SW480 (cell line): Measurements from ENCODE around the gene MBD3.
"Not testable (repeated sequence)": the region's sequence is repeated elsewhere in the genome, so short reads cannot be mapped to it uniquely, and the experiment has no call there.

ENCODE experiments used
- DNase-seq: peaks from one replicate; pipeline ENCODE4 v3.0.0-alpha.2; 2016; ENCODE audit warnings: low spot score

MBD3 gene

DNA sequence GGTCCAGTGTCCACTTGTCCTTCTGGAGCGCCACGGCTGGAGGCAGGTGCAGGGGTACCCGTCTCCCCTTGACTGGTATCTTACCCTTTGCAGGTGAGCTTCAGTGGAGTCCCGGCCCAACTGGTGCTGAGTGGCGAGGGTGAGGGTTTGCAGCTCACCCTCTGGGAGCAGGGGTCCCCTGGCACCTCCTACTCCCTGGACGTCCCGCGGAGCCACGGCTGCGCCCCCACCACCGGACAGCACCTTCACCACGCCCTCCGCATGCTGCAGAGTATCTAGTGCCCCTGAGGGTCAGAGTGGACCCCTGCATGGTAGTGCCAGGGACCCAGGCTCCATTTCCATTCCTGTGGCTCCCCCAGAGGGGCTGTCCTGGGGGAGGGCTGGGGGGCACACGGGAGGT lies 57.7 kb downstream of the MBD3 start:
- no peak for DNase-seq

DNA sequence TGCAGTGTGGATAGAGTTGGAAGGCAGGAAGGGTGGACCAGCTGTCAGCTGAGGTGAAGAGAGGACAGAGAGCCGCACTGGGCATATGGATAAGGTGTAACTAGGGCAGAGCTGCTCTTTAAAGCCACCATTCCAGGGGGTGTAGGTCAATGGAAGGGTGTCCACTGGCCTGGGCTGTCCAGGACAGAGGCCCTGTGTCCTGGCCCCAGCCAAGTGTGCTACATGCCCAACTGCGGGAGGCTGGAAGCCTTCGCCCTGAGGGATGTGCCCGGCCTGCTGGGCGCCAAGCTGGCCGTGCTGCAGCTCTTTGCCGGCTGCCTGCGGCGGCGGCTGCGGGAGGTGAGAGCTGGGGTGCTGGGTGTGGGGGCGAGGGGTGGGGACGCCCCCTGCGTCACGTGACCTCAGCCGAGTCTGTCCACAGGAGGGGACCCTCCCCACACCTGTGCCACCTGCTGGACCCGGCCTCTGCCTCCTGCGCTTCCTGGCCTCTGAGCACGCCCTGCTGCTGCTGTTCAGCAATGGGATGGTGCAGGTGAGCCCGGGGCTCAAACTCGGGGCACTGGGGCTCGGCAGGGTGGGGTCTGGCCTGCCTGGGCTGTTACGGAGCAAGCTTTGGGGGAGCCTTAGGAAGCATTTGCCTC lies 59.0 kb downstream of the MBD3 start:
- no peak for DNase-seq

DNA sequence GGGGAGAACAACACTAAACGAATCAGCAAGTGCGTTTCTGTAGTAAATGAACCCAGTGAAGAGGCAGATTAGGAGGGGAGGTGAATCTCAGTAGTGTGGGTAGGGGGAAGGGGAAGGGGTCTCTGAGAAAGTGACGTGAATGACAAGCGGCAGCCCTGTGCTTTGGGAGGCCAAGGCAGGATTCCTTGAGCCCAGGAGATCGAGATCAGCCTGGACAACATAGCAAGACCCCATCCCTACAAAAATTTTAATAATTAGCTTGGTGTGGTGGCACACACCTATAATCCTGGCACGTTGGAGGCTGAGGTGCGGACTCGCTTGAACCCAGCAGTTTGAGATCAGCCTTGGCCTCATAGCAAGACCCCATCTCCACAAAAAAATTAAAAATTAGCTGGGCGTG lies 60.7 kb downstream of the MBD3 start:
- DNase-seq = no peak

DNA sequence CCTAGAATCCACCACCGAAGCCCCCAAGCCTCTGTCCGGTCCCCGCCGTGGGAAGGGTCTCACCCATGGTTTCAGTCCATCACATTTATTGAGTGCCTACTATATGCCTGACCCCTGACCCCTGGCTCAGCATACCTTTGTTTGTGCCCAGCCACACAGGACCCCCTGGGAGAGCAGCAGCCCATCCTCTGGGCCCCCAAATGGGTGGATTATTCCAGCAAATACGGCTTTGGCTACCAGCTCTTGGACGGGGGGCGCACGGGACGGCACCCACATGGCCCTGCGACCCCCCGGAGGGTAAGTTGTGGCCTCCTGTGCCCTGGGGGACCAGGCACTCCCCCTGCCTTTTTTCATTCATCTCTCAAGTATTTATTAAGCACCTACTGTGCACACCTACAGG lies 61.1 kb downstream of the MBD3 start:
- DNase-seq = no peak

DNA sequence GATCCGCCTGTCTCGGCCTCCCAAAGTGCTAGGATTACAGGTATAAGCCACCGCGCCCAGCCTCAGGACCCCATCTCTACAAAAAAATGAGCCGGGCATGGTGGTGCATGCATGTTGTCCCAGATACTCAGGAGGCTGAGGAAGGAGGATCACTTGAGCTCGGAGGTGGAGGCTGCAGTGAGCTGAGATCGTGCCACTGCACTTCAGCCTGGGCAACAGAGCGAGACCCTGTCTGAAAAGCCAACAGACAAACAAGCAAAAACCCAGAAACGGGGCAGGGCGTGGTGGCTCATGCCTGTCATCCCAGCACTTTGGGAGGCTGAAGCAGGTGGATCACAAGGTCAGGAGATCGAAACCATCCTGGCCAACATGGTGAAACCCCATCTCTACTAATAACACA lies 61.8 kb downstream of the MBD3 start:
- DNase-seq = not testable (repeated sequence)

DNA sequence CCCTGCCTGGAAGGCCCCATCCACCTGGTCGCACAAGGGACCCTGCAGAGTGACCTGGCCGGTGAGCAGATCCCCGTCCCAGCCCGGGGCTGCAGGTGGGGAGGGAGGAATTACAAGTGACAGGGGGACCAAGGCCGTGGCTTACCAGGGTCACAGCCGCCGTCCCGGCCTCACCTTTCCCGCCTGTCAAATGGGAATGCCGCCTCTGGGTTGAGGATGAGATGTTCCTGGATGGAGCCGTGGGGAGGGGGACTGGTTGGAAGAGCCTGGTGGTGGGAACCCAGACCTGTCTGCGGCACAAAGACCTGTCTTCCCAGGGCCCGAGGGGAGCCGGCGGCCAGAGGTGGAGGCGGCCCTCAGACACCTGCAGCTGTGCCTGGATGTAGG lies 63.2 kb downstream of the MBD3 start:
- no peak for DNase-seq

DNA sequence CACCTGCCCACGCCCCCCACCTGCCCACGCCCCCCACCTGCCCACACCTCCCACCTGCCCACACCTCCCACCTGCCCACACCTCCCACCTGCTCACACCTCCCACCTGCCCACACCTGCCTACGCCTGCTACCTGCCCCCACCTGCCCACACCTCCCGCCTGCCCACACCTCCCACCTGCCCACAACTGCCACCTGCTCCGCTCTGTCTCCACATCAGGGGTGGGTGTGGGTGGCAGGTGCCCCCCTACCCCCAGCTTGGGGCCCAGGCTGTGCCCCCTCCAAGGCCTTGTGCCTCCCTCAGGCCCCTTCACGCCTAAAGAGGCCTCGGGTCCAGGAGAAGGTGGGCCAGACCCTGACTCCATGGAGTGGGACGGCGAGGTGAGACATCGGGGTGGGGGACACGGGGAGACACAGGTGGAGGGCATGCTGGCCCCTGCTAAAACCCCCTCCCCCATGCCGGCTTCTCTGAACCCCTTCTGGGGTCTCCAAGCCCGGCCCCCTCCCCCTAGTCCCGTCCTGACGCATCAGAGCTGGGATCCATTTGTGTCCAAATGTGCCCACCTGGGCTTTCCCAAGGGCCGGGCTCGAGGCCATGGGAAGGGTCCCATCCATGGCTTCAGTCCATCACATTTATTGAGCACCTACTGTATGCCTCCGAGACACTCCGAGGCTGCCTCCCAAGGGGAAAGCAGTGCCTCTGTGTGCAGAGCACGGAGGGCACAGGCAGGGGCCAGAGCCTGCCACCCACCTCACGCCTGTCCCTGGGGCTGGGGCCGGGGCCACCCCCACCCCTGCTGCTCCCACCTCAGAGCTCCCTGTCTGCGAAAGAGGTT lies 63.9 kb downstream of the MBD3 start:
- DNase-seq = no peak

DNA sequence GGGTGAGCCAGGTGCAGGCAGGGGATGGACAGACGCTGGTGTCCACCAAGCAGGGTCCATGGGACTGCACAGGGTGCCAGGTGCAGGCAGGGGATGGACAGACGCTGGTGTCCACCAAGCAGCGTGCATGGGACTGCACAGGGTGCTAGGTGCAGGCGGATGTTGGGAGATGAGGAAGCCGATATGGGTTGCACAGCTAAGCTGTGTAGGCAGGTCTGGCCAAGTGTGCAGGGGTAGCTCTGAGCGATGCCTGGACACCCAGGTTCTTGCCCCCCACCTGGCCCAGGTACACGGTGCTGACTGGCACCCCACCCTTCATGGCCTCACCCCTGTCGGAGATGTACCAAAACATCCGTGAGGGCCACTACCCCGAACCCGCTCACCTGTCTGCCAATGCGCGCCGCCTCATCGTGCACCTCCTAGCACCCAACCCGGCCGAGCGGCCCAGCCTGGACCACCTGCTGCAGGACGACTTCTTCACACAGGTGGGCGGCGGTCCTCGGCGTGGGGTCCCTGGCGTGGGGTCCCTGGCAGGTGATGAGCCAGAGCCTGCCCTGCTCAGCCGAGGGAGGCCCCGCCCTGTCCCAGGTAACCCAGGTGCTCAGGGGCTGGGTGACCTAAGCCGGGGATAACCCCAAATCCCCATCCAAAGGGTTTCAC lies 64.9 kb downstream of the MBD3 start:
- DNase-seq = no peak

DNA sequence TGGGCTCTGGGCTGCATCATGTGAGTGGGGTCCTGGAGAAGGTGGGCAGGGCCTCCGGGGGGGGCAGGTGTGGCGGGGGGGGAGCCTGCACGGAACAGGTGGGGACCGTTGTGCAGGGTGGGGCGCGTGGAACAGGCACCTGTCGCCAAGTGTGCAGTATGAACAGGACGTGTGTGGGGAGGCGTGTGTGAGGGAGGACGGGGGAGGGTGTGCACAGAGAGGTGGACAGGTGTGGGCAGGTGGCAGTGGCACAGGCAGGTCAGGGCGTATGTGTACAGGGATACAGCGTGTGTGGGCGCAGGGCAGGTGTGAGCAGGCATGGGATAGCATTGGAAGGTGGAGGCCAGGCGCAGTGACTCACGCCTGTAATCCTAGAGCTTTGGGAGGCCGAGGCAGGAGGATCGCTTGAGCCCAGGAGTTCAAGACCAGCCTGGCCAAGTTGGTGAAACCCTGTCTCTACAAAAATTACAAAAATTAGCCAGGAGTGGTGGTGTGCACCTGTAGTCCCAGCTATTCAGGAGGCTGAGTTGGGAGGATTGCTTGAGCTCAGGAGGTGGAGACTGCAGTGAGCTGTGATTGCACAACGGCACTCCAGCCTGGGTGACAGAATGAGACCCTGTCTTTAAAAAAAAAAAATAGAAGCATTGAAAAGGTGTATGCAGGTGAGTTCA lies 65.6 kb downstream of the MBD3 start:
- DNase-seq = no peak

DNA sequence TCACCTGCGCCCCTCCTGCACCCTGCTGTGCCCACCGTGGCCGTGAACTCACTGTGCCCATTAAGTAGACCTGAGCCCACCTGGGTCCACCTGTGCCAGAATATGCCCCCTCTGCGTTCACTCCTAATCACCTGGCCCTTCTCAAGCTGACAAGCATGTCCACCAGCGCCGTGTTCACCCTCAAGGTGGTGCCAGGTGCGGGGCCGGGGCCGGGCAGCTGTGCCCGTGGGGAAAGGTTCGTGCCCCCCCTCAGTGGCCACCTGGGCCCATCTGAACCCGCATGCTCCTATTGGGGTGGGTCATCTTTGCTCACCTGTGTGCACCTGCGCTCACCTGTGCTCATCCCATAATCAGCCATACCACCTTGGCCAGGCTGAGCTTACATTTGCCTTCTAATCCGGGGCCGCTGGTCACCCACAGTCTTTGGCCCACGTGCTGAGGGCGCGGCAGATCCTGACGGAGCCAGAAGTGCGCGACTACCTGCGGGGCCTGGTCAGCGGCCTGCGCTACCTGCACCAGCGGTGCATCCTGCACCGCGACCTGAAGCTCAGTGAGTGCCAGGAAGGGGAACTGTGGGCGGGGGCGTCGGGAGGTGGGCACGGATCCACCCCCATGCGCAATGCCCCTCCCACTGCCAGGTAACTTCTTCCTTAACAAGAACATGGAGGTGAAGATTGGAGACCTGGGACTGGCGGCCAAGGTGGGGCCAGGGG lies 66.4 kb downstream of the MBD3 start:
- DNase-seq = no peak

DNA sequence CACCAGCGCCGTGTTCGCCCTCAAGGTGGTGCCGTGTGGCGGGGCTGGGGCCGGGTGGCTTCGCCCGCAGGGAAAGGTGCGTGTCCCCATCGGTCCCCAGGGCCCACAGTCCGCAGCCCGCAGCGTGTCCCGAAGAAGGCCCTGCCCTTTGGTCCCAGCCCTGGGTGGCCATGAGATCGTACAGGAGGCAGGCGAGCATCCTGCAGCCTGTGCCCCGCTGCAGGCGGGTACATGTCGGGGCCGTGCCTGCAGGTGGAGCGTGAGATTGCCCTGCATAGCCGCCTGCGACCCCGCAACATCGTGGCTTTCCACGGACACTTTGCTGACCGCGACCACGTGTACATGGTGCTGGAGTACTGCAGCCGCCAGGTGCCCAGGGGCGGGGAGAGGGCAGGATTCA lies 67.3 kb downstream of the MBD3 start:
- DNase-seq = no peak

DNA sequence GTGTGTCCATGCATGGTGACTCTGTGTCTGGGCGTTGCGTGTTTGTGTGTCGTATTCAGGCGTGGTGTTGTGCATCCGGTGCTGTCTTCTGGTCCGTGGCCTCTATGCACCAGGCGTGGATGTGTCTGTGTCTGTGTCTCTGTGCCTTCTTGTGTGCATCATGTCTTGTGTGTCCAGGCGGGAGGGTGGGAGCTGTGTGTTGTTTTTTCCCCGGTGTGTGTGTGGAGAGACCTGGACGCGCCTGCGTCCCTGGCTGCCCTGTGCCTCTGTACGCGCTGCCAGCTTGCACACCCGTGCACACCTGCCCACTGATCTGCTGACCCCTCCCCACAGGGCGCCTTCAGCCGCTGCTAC lies 67.7 kb downstream of the MBD3 start:
- DNase-seq = no peak

DNA sequence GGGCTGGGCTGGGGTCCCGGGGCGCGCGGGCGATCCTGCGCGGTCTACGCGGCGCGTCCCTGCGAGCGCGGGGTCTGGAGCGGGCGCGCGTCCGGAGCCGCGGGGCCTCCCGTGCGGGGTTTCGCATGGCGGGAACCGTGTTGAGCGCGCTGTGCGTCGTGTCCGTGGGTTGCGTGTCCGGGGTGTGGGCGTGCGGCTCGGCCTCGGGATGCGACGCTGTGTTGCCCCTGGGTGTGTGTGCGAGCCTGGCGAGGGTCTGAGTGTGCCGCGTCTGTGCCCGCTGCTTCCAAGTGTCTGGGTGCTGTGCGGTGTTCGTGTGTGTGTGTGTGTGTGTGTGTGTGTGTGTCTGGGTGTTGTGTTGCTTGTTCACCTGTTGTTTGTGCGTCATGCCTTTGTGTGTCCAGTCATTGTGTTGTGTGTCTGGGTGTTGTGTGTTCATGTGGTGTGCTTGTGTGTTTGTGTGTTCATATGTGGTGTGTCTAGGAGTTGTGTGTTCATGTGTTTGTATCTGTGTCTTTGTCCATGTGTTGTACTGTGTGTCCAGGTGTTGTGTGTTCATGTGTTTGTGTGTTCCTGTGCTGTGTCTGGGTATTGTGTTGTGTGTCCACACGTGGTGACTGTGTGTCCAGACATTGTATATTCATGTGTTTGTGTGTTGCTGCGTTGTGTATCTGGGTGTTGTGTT lies 68.2 kb downstream of the MBD3 start:
- no peak for DNase-seq
